ENCODE measurements around the gene PPP1R3D.
"Not testable (repeated sequence)": the region's sequence is repeated elsewhere in the genome, so short reads cannot be mapped to it uniquely, and the experiment has no call there.

Gene PPP1R3D, protein sequence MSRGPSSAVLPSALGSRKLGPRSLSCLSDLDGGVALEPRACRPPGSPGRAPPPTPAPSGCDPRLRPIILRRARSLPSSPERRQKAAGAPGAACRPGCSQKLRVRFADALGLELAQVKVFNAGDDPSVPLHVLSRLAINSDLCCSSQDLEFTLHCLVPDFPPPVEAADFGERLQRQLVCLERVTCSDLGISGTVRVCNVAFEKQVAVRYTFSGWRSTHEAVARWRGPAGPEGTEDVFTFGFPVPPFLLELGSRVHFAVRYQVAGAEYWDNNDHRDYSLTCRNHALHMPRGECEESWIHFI

DNA sequence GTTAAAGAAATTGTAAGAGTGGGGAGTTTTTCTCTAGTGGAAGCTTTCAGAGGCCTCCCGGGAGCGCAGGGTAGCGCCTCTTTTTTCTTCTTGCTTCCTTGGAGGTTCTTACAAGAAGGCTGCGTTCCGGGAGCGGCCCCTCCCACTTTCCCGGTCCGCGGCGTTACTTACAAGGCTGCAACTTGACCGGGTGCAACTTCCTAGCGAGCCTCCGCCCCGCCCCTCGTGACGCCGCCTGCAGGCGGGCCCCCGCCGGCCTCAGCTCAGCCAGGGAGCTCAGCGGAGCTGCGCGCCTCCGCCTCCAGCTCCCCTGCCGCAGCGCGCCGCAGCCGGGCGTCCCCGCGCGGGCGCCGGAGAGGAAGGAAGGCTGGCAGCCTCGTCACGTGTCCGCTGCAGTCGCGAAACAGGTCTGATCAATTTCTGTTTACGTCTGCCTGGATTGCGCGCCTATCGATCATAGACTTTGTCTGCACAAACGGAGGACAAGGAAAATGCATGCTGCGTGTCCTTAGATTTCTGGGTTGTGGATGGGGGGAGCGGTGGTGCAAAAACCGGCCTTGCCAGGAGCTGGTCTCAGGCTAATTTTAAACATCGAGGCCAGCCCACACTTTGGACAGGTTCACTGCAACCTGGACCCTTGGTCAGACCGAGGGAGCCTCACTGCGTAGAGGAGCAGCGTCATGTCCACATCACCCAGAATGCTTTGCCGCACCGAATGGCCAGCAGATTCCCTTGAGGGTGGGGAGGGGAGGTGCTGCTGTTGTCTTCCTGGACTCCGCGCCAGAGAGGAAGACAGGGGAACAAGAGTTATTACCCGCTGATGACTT, at the start of gene PPP1R3D, which contains the start of gene FAM217B:
PPP1R3D (minus strand) TSS at position 177 of the 827 bp plus-strand sequence. CDS start 374 bp downstream, outside the sequence.
FAM217B (plus strand) TSS at position 261 of the 827 bp plus-strand sequence. CDS start 3,555 bp downstream, outside the sequence.
- DNase-seq, result peak; percentile 70

DNA sequence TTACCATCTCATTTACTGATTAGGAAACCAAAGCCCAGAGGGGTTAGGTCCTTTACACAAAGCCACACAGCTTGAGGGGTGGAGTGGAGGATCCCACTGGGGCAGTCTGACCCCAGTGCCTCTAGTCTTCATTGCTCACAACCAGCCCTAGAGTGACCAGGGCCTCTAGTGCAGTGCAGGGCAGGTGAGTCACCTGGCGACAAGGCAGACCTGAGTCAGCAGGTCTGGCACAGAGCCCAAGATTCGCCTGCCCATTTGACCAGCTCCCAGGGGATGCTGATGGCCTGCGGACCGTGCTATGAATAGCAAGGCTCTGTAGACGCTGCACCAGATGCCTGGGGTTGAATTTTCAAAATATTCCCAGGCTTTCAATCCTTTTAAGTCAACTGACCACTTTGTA, 48.0 kb upstream of the PPP1R3D start:
- DNase-seq, result no peak

DNA sequence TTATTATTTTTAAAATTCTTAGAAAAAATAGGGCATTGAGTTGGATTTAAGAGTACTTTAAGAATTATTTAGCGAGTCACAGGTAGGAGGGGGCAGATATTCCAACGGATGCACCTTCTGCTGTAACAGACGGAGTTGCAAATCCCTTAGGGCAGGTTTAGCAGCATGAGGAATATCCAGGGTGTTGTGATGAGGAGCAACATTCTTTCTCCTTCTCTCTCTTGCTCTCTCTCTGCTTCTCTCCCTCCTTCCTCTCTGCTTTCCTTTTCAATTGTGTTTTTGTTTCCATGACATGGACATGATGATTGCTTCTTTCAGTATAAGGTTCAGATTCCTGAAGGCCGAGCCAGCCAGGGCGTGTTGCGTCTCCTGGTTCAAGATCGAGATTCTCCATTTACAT, 47.0 kb upstream of the PPP1R3D start:
- no peak for DNase-seq

DNA sequence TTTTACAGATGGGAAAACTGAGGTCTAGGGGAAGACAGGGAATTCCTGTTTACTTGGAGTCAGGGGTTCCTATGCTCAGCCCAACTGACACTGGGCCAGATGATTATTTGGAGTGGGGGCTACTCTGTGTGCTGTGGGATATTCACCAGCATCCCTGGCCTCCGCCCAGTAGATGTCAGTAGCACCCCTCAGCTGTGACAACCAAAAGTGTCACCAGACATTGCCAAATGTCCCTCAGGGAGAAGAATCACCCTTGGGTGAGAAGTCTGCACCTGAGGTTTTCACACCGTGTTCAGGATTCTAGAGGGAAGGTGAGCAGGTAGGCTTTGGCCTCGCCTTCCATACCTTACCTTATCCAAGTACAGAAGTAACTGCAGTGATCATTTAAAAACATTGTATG, 45.8 kb upstream of the PPP1R3D start:
- no peak for DNase-seq

DNA sequence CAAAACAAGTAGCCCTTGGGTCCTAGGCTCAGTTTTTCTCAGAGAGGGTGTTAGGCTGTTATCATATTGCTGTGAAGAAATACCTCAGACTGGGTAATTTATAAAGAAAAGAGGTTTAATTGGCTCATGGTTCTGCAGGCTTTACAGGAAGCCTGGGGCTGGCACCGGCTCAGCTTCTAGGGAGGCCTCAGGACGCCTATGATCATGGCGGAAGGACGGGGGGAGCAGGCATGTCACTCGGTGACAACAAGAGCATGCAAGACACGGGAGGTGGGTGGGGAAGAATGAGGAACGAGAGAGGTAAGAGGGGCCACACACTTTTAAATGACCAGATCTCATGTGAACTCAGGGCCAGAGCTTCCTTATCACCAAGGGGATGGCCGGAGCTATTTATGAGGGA, 45.1 kb upstream of the PPP1R3D start:
- DNase-seq, result no peak

DNA sequence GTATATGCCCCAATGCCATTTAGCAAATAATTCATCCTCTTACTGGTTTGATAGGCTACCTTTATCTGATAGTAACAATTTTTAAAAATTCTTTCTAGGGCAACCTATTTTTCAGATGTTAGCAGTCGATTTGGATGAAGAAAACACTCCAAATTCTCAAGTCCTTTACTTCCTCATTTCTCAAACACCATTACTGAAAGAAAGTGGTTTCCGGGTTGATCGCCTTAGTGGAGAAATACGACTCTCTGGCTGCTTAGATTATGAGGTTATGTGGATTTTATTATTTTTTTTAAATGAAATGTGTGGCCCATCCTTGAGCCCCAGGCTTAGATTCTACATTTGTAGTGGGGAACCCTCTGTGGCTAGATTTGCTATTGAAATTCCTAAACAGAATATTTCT, 44.4 kb upstream of the PPP1R3D start:
- no peak for DNase-seq

DNA sequence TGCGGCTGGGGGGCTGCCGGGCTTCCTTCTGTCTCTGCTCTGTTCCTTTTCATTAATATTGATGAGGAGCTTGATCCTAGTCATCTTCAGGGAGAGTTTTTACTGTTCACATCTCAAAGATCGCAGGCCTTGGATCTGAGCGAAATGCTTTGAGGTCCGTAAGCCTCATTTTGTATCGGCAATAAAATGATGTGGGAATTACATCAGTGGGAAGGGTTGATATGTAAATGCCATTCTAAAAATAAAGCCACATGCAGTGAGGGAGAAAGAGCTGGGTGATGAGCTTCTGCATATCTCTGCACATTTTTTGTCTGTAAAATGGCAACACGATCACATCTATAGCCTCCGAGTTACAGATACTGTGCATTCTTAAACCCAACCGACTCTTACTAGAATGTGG, 43.0 kb upstream of the PPP1R3D start:
- DNase-seq, result no peak

DNA sequence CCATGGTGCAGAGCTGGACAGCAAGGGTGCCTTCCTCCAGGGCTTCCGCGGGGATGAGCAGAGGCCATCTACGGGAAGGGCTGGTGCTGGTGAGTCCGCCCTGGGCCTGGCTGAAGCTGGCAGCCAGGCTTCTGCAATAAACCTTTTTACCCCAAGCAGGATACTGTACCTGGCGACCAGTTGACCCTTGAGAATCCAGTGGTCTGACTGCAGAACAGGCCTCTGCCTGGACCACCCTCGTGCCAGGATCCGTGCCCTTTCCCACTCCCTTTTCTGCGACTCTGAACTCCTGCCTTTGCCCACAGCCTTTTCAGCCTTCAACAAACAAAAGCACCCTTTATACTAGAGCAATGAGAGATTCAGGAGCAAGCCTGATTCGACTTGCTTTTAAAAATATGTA, 37.0 kb upstream of the PPP1R3D start:
- DNase-seq, result no peak

DNA sequence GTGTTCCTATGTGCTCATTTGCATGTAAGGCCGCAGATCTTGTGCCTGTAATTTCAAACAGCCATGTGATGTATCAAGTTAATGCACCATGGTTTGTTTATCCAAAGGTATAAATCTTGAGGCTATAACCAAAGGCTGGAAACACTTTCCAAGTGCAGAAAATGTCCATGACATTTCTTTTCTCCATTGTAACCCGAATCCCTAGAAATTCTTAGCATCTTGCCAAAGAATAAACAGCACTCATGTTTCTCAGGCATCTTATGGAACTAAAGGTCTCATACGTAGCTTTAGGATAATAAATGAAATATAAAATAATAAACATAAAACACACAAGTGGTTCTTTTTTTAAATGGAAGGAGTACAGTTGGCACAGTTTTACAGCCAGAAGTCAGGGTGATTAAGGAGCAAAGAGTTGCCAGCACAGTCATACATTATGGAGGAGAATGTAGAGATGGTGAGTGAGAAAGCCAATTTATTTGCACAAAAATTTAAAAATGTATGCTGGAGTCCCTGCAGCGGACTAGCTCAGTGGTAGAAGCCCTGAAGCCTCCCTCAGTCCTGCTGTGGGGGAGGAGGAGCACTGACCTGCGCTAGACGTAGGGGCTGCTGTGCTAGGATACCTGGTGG, 36.2 kb upstream of the PPP1R3D start:
- no peak for DNase-seq

DNA sequence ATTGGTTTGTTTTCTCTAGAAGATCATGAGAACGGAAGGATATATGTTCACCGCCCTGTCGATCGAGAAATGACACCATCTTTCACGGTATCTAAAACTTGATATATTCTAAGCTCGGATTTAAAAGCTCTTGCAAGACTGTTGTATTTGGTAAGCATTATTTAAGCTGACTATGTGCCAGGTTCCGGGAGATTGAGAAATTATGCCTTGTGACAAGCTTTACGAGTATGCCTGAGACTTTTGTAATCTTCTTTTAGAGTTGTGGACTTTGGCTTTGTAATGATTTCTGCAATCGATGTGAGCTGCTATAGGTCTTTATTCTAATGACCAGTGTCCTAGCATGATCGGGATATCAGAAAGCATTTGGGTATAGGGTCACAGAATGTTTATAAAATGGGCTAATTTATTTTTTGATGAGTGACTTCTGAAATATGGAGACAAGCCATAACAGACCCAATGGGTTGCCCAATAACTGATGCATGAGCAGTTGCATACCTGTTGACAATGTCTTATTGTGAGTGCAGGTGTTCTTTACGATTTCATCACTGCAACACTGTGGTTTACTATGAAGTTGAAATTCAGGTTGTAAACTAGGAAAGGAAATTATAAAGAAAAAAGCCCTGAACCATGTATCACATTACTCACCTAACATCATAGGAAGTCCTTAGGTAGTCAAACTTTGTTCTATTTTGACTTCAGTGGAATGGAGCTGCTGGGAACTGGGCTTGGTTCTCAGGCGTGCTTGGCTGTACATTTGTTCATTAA, 32.1 kb upstream of the PPP1R3D start:
- DNase-seq, result no peak

DNA sequence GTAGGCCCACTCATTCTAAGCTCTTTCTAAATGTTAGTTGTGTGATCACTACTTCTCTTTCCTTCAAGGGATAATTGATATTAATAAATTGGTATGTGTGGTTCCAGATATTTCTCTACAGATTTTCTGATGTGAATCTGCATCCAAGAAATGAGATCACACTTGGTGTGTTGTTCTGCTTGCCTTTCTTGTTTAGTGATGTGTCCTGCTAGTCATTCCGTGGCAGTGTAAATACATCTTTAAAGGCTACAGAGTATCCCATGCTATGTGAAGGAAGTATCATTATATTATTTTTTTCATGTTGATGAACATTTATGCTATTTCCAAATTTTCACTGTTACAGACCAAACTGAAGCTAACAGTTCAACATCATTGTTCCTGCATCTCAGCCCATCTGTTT, 31.3 kb upstream of the PPP1R3D start:
- DNase-seq, result no peak

DNA sequence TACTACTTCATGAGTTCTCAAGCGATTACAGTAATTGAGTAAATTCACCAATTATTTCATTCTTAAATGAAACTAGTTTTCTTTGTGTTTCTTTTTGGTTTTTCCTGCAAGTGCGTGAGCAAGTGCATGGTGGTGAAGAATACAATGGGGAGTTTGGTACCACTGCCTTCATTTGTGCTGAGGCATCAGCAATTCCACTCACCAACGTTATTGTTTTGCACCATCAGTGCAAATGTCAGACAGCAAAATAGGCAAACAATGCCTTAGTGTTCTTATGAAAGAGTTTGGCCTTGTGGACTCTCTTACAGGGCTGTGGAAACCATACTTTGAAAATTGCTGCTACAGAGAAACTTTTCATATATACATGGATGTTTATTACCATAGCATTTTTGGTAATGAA, 26.3 kb upstream of the PPP1R3D start:
- DNase-seq, result no peak

DNA sequence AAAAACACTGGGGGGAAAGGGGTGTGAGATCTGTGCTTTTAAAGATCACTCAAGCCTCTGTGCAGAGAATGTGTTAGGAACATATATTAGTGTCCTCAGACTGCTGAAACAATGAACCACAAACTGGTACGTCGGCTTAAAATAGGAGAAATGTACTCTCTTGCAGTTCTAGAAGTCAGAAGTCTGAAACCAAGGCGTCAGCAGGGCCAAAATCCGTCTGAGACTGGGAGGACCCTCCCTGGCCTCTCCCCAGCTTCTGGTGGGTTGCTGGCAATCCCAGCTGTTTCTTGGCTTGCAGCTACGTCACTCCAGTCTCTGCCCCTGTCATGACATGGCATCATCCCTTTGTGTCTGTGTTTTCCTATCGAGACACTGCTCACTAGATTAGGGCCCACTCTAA, 22.1 kb upstream of the PPP1R3D start:
- DNase-seq, result no peak

DNA sequence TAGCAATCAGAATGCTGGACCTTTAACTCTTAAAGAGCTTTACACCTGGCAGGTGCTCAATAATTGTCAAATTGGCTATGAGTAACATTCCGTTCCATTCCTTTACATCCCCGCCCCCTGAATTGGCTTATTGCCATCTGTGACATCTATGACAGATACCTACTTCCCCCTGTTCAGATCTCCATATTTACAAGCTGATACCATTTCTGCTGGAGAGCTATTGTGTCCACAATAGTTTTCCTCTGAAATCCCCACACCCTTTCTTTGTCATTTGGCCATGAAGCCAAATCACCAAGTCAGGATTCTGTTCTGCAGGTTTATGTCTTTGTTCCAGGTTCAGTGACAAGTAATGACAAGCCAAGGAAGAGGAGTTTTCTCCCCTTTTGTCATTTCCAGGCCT, 21.3 kb upstream of the PPP1R3D start:
- DNase-seq, result no peak

DNA sequence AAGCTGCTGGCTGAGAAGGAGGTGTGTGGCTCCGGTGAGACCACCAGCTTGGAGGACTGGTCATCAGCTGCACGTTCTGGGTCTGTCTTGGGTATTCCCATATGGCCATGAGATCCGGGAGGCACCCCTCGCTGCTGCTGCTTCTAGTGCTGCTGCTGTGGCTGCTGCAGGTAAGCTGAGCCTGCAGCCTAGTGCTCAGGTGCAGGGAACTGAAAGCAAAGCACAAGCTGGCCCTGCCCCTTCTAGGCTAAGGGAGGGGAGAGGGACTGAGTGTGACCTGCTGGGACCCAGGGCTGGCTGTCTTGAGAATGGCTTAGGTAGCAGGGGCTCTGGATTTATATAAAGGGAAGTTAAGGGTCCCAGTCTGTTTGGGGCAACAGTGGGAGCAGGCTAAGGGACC, 18.5 kb upstream of the PPP1R3D start:
- DNase-seq, result no peak

DNA sequence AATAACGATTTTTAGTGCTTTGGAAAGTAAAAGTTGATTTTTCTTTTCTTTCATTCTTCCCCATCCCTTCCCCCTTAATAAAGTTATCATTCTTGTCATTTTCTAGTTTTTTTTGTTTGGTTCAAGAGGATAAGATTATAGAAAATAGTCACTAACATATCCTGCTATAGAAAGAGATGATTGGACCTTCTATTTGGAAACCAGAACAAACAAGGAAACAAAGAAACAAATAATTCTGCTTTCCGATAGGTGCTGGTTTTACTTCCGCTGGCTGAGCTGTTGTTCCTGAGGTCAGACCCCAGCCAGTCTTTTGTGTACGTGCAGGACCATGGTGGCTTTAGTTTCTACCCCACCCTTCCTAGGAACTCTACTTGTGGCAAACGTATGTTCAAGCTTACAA, 18.0 kb upstream of the PPP1R3D start, which contains the start of gene CDH26:
CDH26 (plus strand) TSS at position 301 of the 400 bp plus-strand sequence. CDS start 304 bp downstream, outside the sequence.
- DNase-seq, result no peak

DNA sequence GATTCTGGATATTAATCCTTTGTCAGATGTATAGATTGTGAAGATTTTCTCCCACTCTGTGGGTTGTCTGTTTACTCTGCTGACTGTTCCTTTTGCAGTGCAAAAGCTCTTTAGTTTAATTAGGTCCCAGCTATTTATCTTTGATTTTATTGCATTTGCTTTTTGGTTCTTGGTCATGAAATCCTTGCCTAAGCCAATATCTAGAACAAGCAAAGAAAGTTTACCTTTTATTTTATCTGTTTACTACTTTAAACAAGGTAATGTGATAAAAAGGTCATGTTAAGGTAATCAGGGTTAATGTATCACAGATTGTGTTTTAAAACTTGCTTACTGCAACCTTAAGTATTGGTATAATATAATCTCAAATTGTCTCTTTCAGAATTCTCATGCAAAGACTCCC, 17.5 kb upstream of the PPP1R3D start:
- not testable (repeated sequence) for DNase-seq

DNA sequence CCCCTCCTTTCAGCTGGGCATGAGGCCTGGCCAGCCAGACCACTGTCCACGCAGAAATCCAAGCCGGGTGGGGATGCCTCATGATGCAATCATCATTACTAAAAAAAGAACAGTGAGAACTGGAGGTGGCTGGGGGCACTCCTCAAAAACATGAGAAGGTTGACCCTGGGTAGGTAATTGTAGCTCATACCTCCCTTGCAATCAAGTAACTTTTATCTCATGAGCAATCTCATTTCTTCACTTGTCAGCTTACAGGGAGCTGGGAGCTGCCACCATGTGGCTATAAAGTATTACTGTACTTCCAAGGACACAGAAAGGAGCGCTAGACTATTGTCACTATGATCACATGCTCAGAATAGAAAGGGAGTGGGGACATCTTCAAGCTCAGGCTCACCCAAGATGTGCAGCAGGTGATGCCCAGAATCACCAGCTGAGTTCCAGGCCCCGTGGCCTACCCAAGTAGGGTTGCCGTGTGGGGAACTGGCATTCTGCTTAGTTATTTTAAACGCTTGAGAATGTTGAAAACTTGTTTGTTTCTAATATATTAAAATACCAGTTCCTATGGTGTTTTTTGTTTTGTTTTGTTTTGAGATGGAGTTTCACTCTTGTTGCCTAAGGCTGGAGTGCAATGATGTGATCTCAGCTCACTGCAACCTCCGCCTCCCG, 15.2 kb upstream of the PPP1R3D start:
- DNase-seq, result no peak

DNA sequence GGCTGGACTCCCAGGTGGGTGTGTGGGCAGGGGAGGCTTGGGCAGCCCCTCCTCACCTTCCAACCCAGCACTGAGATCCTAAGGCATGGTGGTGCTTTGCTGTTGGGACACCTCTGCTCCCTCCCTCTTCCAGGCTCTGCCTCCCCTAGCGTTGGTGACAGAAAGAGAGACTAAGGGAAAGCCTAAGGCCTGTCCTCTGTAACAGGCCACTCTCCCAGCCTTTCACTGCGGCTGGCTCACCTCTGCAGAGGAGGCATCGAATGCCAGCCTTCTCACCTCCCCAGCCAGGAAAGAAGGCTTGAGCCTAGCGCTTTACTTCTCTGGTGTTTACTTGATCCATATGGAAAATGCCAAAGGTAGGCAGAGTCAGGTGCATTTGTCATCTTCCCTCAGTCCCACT, 14.6 kb upstream of the PPP1R3D start:
- DNase-seq, result no peak

DNA sequence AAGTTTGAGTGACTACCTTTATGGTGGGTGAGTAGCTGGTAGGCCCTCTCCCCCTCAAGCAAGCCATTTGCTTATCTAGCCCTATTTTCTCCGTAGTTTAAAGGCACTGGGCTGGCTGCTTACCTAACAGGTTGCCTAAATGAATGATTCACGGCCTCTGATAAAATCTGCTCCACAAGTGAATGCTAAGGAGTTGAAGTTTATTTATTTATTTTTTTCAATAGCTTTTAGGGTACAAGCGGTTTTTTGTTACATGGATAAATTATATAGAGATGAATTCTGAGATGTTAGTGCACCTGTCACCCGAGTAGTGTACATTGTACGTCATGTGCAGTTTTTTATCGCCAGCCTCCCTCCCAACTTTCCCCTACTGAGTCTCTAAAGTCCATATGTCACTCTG, 9.8 kb upstream of the PPP1R3D start:
- no peak for DNase-seq

DNA sequence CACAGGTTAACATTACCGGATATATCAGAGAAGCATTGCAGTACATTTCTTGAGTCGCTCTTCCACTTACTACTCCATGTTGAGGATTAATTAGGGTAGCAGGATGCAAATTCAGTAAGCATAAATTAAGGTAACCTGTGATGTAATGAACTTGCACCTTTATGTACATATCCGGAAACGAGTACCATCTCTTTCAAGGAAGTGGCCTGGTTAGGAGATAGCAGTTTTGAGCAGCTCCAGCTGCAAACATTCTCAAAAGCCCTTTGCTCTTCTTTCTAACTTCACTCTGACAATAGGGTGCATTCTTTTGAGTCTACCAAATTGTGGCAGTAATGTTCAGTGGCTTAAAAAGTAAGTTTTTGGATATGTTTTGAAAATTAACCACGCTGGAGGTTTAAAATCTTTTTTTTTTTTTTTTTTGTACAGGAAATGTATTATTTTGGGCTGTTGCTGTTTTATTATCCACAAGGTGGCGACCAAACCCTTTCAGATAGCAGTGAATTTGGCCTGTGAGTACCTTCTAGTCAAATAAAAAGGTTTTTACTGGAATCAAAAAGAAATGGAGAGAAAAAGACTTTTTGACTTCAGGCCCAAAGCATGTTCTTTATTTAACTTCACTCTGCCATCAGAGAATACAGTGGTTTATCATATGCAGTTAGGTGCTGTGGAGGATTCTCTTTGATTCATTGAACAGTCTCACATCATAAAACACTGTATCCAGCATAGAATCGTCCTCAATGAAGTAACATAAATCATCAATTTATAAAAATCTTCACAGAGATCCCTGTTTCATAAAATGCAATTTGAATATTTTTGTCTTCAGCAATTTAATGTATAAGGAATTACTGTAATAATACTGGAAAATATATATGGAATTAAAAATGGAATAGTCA, 9.0 kb upstream of the PPP1R3D start:
- DNase-seq, result no peak
